HCT116 (cell line): Measurements from ENCODE around the gene CWF19L1.

Experiments used
- CTCF ChIP-seq, 3 experiments: fragments of 200-600 bp in 1 of 3; sonication (generic) in 1 of 3; IDR thresholded peaks in 2 of 3; conservative IDR thresholded peaks in 1 of 3; 2 replicates each; pipeline ENCODE4 v1.5.1; 2012 to 2017; ENCODE audit warnings: low read depth in 2 of 3, low read length in 2 of 3, antibody characterized with exemption in 1 of 3, borderline replicate concordance in 1 of 3, control low read depth in 1 of 3, mild to moderate bottlenecking in 1 of 3, mixed read lengths in 1 of 3, mixed run types in 1 of 3, moderate library complexity in 1 of 3; ENCODE audit not compliant: insufficient read depth in 1 of 3
- JUND ChIP-seq: IDR thresholded peaks from 2 replicates; pipeline ENCODE4 v1.6.1; 2012
- POLR2A ChIP-seq: IDR thresholded peaks from 2 replicates; pipeline ENCODE4 v1.7.0; 2011; ENCODE audit warnings: borderline replicate concordance; ENCODE audit not compliant: insufficient read depth, insufficient read length; ENCODE audit errors: extremely low read depth
- REST ChIP-seq: IDR thresholded peaks from 2 replicates; pipeline ENCODE4 v1.6.1; 2012; ENCODE audit warnings: low read depth
- YY1 ChIP-seq: IDR thresholded peaks from 2 replicates; pipeline ENCODE4 v1.6.1; 2011; ENCODE audit warnings: low read length, low read depth, moderate library complexity, mild to moderate bottlenecking; ENCODE audit not compliant: insufficient replicate concordance; ENCODE audit errors: extremely low read depth
- ZBTB33 ChIP-seq: IDR thresholded peaks from 2 replicates; pipeline ENCODE4 v1.6.1; 2011; ENCODE audit warnings: mild to moderate bottlenecking, low read length, moderate library complexity; ENCODE audit not compliant: insufficient replicate concordance; ENCODE audit errors: extremely low read depth

- TF ChIP-seq CTCF (IDR thresholded peaks at IDR 0.05 in 2 of 3, conservative IDR thresholded peaks at IDR 0.05 in 1 of 3; ENCODE audit: borderline replicate concordance in 1 of 3, insufficient read depth in 1 of 3, low read depth in 2 of 3, low read length in 2 of 3) (no peak), POLR2A (no peak), JUND (no peak), ZBTB33 (no peak), REST (no peak), YY1 (no peak)
Observed at GRCh38 chr10:100184840-100185239, 82.6 kb downstream of the CWF19L1 start.
